HG02759 (cell line): ENCODE results near the gene SEPTIN1.
A peak's percentile ranks its signal among the peaks of the same experiment; 100 is the strongest.

Source experiments
- ATAC-seq: cut with Tn5 transposase; IDR thresholded peaks from one replicate; pipeline ENCODE4 v1.9.1; 2021; ENCODE audit warnings: mild to moderate bottlenecking, moderate library complexity; ENCODE audit not compliant: unreplicated experiment

SEPTIN1 gene

DNA sequence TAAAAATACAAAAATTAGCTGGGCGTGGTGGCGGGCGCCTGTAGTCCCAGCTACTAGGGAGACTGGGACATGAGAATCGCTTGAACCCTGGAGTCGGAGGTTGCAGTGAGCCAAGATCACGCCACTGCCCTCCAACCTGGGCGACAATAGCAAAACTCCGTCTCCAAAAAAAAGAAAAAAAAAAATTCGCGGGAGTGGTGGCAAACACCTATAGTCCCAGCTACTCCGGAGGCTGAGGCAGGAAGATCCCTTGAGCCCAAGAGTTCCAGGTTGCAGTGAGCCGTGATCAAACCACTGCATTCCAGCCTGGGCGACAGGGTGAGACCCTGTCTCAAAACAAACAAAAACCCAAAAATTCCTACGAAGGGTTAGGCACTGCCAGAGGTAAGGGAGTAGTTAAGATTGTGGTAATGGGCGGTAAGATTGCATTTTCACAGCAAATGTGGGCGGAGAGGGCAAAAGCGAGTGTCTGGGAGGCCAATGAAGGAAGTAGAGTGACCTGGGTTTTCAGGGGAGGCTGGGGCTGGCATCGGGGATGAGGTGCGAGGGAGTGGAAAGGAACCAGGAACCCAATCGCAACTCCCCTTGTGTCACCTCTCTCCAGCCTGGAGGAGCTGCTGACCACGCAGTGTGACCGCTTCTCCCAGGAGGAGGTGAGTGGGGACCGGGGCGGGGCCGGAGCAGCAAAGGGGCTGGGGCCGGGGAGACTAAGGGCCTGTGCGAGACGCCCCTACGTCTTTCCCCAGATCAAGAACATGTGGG lies 5.1 kb downstream of the SEPTIN1 start:
- no peak for ATAC-seq

DNA sequence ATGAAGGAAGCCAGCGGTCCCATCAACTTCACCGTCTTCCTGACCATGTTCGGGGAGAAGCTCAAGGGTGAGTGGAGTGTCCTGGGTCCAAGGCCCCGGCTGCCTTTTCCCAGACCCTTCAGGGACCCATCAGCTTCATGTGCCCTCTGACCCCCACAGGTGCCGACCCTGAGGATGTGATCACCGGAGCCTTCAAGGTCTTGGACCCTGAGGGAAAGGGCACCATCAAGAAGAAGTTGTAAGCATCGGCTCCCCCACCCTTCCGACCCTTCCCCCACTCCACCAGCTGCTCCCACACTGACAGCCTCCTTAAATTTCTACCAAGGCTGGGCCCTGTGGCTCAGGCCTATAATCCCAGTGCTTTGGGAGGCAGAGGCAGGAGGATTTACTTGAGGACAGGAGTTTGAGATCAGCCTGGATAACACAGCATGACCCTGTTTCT lies 5.9 kb downstream of the SEPTIN1 start:
- no peak for ATAC-seq

- ATAC-seq: no peak
These were observed 6.5 kb downstream of the SEPTIN1 start for GRCh38 chr16:30375864-30376263.

GRCh38 chr16:30374538-30374937 lies 7.8 kb downstream of the SEPTIN1 start, which contains the start of gene MYL11:
Gene MYL11, plus strand, starts transcription at chr16:30374802. Its CDS starts 56 bp downstream, at chr16:30374858.
- no peak for ATAC-seq

DNA sequence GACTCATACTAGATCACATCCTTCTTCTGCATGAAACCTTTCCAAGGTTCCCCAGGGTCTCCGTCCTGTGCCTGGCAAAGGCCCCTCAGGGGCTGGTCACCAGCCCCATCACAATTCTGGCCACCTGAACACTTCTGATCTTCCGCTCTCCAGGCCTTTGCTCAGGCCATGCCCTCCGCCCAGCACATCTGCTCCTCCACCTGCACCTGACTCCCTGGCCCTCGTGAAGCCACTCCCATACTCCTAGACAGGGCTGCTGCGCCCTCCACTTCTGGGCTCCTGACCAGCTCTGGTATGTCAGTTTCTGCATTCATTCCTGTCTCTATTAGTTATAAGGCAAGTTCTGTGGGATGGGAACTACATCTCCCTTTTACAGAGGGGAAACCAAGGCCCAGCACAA lies 9.6 kb downstream of the SEPTIN1 start:
- no peak for ATAC-seq

GRCh38 chr16:30372038-30372712 lies 10.2 kb downstream of the SEPTIN1 start:
- no peak for ATAC-seq

DNA sequence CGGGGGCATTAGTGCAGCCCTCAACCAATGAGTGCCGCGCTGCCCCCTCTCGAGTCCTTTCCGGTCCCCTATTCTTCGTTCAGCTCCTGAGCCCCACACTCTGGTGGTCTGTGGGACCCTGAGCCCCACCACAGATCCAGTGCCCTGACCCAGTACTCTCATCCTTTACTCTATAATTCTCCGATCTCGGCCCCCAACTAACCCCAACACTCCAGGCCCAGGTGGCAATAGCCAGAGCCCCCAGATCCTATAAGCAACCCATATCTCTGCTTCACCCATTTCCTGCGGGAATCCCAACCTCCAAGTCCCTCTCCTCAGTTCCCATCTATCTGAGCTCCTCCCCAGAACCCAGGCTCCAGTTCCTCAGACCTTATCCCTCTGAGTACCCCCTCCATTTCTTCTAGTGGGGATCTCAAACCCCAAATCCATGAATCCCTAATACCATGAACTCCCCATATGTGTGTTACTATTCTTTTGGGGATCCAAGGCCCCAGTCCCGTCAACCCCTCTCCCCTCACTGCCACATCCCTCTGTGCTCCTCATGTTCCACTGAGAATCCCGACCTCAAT lies 11.0 kb downstream of the SEPTIN1 start:
- ATAC-seq: no peak

DNA sequence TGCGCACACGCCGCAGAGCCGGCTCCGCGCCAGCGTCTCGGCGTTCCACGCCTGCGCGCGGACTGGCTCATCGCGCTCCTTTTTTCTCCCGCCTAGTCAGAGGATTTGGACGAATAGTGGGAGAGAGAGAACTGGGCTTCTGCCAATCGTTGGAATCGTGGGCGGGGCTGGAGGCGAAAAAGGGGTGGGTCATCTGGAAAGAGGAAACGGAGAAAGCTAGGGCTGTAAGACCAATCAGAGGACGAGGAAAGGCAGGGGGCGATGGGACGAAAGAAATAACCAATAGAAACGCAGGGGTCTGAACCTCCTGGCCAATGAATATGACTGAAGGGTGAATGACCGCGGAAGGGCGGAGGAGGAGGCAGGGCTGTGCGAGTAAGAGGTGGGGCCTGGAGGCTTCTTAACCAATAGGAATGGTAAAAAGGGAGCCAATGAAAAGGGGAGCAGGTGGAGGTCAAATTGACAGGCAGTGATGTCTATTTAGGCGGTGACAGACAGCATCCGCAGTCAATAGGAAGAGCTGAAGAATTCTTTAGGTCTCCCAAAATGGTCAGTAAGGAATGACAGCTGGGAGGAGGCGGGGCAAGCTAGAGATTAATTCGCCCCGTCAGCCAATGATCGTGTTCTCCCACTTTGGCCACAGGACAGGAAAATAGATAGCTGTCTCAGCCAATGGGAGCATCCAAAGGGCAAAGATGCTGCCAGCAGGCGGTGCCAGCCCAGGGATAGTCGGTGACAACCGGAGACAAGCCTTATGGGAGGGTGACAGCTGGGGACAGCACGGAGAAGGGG lies 11.7 kb downstream of the SEPTIN1 start, which contains the start of gene TBC1D10B:
Gene TBC1D10B, minus strand, starts transcription at position 39 of the 792 bp plus-strand sequence. CDS start 311 bp downstream, outside the sequence.
- peak; percentile 74 for ATAC-seq

DNA sequence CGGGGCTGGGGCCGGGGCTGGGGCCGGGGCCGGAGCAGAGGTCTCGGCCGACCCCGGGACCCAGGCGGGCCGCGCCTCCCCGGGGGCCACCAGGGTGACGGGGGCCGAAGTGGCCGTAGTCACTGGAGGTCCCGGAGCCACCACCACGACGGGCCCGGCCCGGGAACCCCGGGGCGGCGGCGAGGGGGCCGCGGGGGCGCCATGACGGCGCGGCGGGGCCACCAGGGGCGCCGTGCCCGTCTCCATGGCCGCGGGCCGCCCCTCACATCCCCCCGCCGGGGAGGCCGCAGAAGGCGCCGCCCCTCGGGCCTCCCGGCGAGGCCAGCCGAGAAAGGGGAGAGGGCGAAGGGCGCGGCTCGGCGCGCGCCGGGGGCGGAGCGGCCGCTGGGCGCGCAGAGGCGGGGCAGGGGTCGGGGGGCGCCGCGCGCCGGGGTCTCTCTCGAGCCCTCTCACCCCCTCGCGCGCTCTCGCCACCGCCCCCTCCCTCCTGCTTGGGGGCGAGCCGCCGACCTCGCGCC lies 12.4 kb downstream of the SEPTIN1 start:
- peak; percentile 21 for ATAC-seq

DNA sequence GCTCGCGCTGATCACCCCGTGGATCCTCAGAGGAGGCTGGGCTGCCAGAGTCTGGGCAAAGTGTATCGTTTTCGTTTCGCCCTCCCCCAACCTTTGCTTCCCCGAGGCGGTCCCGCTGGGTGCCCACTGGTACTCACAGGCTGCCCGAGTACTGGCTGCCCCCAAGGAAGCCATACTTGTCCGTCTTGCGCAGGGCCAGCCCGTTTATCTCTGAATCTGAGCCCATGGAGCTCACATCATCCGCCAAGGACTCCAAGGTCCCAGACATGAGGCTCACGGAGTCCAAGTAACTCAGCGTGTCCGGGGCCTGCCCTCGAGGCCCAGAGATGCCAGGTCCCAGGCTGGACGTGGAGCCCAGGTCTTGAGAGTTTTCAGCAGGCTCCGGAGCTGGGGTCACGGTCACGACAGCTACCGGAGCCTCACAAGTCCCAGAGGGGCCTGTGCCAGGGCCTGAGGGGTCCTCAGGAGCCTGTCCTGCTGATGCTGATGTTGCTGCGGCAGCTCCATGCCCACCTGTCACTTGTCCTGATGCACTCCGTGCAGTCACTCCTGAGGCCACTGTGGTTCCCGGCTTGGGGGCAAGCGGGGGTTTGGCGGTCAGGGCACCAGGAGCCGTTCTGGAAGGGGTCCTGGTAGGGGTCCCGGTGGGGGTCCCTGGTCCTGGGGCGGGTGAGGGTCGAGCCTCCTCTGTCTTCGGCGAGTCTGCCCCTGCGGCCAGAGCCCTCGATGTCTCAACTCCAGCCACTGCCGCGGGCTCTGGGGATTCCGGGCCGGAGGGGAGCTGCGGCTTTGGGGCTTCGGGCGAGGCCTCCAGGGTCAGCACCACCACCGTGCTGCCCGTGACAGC lies 13.0 kb downstream of the SEPTIN1 start:
- no peak for ATAC-seq

DNA sequence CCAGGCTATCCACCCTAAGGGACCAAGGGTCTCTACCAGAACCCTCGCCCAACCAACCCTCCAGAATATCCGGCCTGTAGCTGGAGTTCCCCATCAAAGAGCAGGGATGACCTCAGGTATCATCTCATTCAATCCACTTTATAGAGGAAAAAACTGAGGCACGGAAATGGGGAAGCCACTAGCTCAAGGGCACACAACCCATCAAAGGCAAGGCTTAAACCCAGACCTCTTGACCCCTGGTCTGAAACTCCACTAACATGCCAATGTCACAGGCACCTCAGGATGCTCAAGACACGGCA lies 13.6 kb downstream of the SEPTIN1 start:
- no peak for ATAC-seq

DNA sequence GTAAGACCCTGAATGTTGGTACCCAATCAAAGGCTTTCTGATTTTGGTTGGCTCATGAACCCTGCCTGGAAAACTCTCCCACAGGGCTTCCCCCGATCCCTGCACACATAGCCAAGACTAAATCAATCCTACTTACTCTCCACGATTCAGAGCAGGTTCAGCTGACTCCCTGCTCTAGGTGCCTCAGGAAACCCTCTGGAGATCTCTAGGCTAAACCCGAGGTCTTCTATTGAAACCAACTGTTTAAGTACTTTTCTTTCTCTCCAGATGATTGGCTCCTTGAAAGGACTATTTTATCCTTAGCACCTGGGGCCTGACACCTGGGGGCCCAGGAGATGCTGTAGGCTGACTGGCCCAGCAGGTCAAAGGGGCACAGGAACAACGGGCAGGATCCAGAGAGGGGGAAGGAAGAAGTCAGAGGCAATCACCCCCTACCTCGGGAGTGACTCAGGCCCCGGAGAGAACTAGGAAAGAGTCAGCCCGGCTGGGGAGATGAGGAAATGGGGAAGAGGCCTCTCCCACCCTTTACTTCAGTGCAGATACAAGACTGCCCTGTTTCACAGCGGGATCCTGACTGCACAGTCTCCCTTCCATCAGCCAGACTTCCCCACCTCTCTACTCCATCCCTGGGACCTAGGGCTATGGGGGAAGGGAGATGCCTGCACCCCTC lies 14.1 kb downstream of the SEPTIN1 start:
- no peak for ATAC-seq

- no peak for ATAC-seq
These were observed 14.9 kb downstream of the SEPTIN1 start for GRCh38 chr16:30367349-30368009.

DNA sequence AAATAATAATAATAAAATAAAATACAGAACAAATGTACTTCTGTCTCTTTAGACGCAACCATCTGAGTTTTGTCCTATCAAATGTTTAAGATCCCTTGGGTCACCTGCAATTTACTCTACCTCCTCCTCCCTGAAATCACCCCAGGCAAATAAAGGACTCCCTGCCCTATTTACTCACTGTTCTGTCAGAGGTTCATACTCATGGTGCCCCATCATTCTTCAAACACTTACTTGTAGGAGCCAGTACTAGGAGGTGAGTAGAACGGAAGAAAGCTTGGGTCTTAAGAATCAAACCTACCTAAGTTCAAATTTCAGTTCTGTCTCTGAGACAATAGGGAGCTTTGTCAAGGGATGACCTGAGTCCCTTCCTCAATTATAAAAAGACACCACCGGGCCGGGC lies 15.8 kb downstream of the SEPTIN1 start:
- no peak for ATAC-seq

- ATAC-seq: no peak
These were observed 17.2 kb downstream of the SEPTIN1 start for GRCh38 chr16:30365200-30365599.

- no peak for ATAC-seq
These were observed 21.2 kb downstream of the SEPTIN1 start for GRCh38 chr16:30361180-30361579.

- ATAC-seq: no peak
These were observed 22.5 kb downstream of the SEPTIN1 start for GRCh38 chr16:30359871-30360170.

DNA sequence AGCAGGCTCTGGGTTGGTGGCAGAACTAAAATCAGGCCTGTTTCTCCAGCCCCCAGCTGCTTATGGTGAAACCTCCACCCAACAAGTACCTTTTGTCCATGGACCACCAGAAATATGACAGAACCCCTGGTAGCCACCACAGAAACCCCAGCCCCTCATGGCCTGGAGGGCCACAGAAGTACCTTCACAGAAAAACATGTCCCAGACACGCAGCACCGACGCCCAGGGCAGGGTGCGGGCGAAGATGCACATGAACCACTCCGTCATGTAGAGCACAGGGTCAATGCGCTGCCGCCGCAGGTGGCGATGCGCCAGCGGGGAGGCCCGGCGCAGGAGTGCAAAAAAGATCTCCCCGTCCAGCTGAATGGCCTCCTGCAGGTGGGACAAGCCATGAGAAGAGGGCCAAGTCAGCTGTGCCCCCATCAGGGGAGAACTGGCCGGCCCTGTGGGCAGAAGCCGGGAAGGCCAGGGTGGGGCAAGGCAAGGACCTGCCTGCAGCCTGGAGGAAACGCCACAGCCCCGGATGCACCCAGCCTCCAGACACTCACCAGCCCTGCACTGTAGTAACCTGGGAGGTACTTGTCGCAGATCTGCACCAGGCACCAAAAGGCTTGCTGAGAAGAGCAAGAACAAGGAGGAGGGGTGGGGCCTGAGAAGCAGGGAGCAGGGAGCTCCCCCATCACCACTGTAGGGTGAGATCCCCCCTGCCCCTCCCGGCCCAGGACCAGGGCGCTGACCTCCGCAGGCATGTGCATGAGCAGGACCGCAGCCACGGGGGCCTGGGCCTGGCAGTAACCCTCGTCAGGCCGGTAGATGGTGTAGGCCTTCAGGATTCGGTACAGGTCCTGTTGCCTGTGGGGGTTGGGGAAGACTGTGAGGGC lies 23.1 kb downstream of the SEPTIN1 start:
- ATAC-seq: no peak
